ENCODE data around the gene CDH13. TPM values are rescaled to one million over a fixed set of nuclear protein-coding genes. Genes with fewer than 3 reads are reported as not detected.
A peak's percentile ranks its signal among the peaks of the same experiment; 100 is the strongest.

Gene CDH13
- total RNA-seq, 4 donors from 2014 or later, result 2.0 to 6.6 (median 4.1) TPM; not detected in 1

- Histone ChIP-seq H3K4me1 (no peaks in the 10 kb centered on the region), H3K27ac (no peak overlapping the region), H3K27me3 (no peaks in the 10 kb centered on the region), H3K4me3 (no peak overlapping the region), H3K9me3 (no peaks in the 10 kb centered on the region), H3K36me3 (no peaks in the 10 kb centered on the region)
- peak; percentile 49 to 80 (median 65) for DNase-seq
- peak; percentile 27 to 71 (median 64) for TF ChIP-seq CTCF (IDR thresholded peaks at IDR 0.05)
- no peak for TF ChIP-seq POLR2A (IDR thresholded peaks at IDR 0.05)
Measured at GRCh38 chr16:82639666-82640336, 13.0 kb downstream of the CDH13 start.

- no peaks in the 10 kb centered on the region for H3K36me3 ChIP-seq
Measured at GRCh38 chr16:82641336-82641984, 14.7 kb downstream of the CDH13 start.

GRCh38 chr16:82643136-82643535 is 16.4 kb downstream of the CDH13 start:
- Histone ChIP-seq H3K4me1 (no peaks in the 10 kb centered on the region), H3K4me3 (no peak overlapping the region), H3K27me3 (no peaks in the 10 kb centered on the region), H3K27ac (no peak overlapping the region), H3K36me3 (no peaks in the 10 kb centered on the region), H3K9me3 (no peaks in the 10 kb centered on the region)
- TF ChIP-seq CTCF (IDR thresholded peaks at IDR 0.05), result no peak
- TF ChIP-seq POLR2A (IDR thresholded peaks at IDR 0.05), result no peak
- DNase-seq, result no peak

More at GRCh38 chr16:82641336-82641984, 14.7 kb downstream of the CDH13 start:
- no peak for DNase-seq
- TF ChIP-seq CTCF (IDR thresholded peaks at IDR 0.05) (peak in 3 of 6 experiments; percentile 5 to 26 (median 20)), POLR2A (IDR thresholded peaks at IDR 0.05) (no peak)
- H3K4me3 ChIP-seq, result no peak overlapping the region
- H3K27ac ChIP-seq, result no peak overlapping the region
- no peaks in the 10 kb centered on the region for H3K9me3 ChIP-seq
- H3K4me1 ChIP-seq, result no peaks in the 10 kb centered on the region
- no peaks in the 10 kb centered on the region for H3K27me3 ChIP-seq

GRCh38 chr16:82643936-82644630 is 17.3 kb downstream of the CDH13 start:
- Histone ChIP-seq H3K9me3 (no peaks in the 10 kb centered on the region), H3K36me3 (no peaks in the 10 kb centered on the region), H3K4me1 (no peaks in the 10 kb centered on the region), H3K4me3 (no peak overlapping the region), H3K27ac (no peak overlapping the region), H3K27me3 (no peaks in the 10 kb centered on the region)
- TF ChIP-seq CTCF (IDR thresholded peaks at IDR 0.05), result no peak
- no peak for DNase-seq

- H3K27ac ChIP-seq, result no peak overlapping the region
- peaks cover 0 to 4% (median 0%) of the 10 kb centered on the region in 4 donors for H3K4me1 ChIP-seq
- DNase-seq, result no peak
- no peaks in the 10 kb centered on the region for H3K9me3 ChIP-seq
- no peaks in the 10 kb centered on the region for H3K36me3 ChIP-seq
- TF ChIP-seq CTCF (IDR thresholded peaks at IDR 0.05) (no peak), POLR2A (IDR thresholded peaks at IDR 0.05) (no peak)
- H3K4me3 ChIP-seq, result no peak overlapping the region
- H3K27me3 ChIP-seq, result no peaks in the 10 kb centered on the region
Measured at GRCh38 chr16:82646504-82646903, 19.7 kb downstream of the CDH13 start.

All from Peyer's patch (tissue), 4 donors.